AG09319 (cell line): ENCODE results near the gene SLC29A4.

Experiments
- DNase-seq: peaks from one replicate; pipeline ENCODE4 v3.0.0-alpha.2; 2010; ENCODE audit warnings: low read depth; ENCODE audit errors: extremely low read depth
- CTCF ChIP-seq: IDR thresholded peaks from 2 replicates; pipeline ENCODE4 v1.5.1; 2011; ENCODE audit warnings: low read depth, mild to moderate bottlenecking, inconsistent platforms, low read length, moderate library complexity

The SLC29A4 gene

GRCh38 chr7:5294169-5294987 lies 11.6 kb downstream of the SLC29A4 start:
- TF ChIP-seq CTCF, result no peak
- DNase-seq, result no peak

GRCh38 chr7:5295039-5296014 lies 12.6 kb downstream of the SLC29A4 start:
- no peak for TF ChIP-seq CTCF
- no peak for DNase-seq

- DNase-seq, result no peak
- TF ChIP-seq CTCF, result no peak
Measured at GRCh38 chr7:5296015-5296610, 13.4 kb downstream of the SLC29A4 start.

- no peak for TF ChIP-seq CTCF
- DNase-seq, result no peak
Measured at GRCh38 chr7:5296611-5297226, 14.0 kb downstream of the SLC29A4 start.

GRCh38 chr7:5300366-5300765 lies 17.6 kb downstream of the SLC29A4 start:
- no peak for TF ChIP-seq CTCF
- DNase-seq, result no peak

- DNase-seq, result no peak
- TF ChIP-seq CTCF, result no peak
Measured at GRCh38 chr7:5302577-5302976, 19.8 kb downstream of the SLC29A4 start.
